ENCODE results near the gene BOK.

DNA sequence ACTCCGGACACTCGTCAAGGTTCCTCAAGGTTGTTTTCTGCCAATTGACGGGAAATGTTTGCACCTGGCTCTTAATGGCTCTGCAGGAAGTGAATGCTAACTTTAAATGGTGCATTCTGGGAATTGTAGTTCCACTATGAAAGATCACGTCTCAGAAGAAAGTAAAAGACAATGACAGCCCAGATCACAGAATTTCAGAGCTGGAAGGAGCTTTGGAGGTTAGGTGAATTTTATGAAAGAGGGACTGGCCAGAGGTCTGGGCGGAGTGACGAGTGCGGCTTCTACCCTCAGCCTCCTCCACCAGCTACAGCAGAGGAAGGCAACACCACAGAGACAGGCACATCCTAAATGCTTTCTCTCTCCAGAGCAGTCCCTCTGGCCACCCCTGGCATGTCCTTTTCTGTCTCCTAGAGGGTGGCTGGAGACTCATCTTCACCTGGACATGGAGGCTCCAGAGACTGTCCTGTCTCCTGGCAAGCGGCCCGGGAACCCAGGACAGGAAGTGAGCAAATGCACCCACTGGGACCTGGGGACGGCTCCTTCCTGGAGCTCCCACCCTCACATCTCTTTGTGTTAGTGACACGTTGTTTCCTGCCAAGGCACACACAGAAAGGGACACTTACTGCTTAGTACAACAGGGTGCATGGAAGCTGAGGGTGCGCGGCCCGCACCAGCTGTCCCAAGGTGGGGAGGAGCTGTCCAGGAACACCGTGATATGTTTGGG, 59.0 kb downstream of the BOK start:
- TF ChIP-seq CTCF (IDR thresholded peaks at IDR 0.05) (no peak), POLR2A (IDR thresholded peaks at IDR 0.05) (no peak)
